Thyroid gland (tissue), 4 donors: Measurements from ENCODE around the gene SCP2D1.

Source experiments
- CTCF ChIP-seq, 6 experiments: fragments of 200-600 bp in 3 of 6; fragments of 450-650 bp in 3 of 6; sonication (generic) in 3 of 6; IDR thresholded peaks; one replicate each; pipeline ENCODE4 v1.5.1; 2016 to 2019; ENCODE audit warnings: antibody characterized with exemption in 6 of 6, mild to moderate bottlenecking in 2 of 6, inconsistent platforms in 1 of 6, moderate library complexity in 1 of 6
- POLR2A ChIP-seq, 2 donors: fragments of 450-650 bp; IDR thresholded peaks; one replicate each; pipeline ENCODE4 v1.6.1; 2017; ENCODE audit warnings: antibody characterized with exemption in 2 of 2, mild to moderate bottlenecking in 2 of 2, moderate library complexity in 1 of 2

- no peak for TF ChIP-seq POLR2A (IDR thresholded peaks at IDR 0.05)
- TF ChIP-seq CTCF (IDR thresholded peaks at IDR 0.05): no peak
Measured at GRCh38 chr20:18857640-18858039, 44.1 kb downstream of the SCP2D1 start.
